IgD-negative memory B cell (primary cell): ENCODE results near the gene GRIP2. TPM values are rescaled to one million over a fixed set of nuclear protein-coding genes. Genes with fewer than 3 reads are reported as not detected.

Experiments used
- H3K27ac Mint-ChIP-seq, 3 donors: one replicate each; pipeline ENCODE4 v1.8.0; 2020 to 2022; ENCODE audit warnings: mild to moderate bottlenecking in 3 of 3, mixed read lengths in 3 of 3, moderate library complexity in 1 of 3
- H3K27me3 Mint-ChIP-seq: one replicate; pipeline ENCODE4 v1.8.0; 2021; ENCODE audit warnings: mixed read lengths
- H3K36me3 Mint-ChIP-seq: one replicate; pipeline ENCODE4 v1.8.0; 2020; ENCODE audit warnings: mild to moderate bottlenecking, mixed read lengths
- H3K4me1 Mint-ChIP-seq, 3 donors: one replicate each; pipeline ENCODE4 v1.8.0; 2020 to 2022; ENCODE audit warnings: mixed read lengths in 3 of 3, mild to moderate bottlenecking in 1 of 3
- H3K4me3 Mint-ChIP-seq, 4 donors: one replicate each; pipeline ENCODE4 v1.8.0; 2020 to 2022; ENCODE audit warnings: mild to moderate bottlenecking in 4 of 4, mixed read lengths in 4 of 4, moderate library complexity in 3 of 4
- H3K9me3 Mint-ChIP-seq, 3 donors: one replicate each; pipeline ENCODE4 v1.8.0; 2020 to 2021; ENCODE audit warnings: mixed read lengths in 3 of 3, mild to moderate bottlenecking in 1 of 3
- polyA plus RNA-seq: library from polyadenylated mRNA; unstranded; fragments of 300-500 nt; fragmentation: Illumina TruSeq; gene quantifications from one replicate; pipeline ENCODE4 v1.2.3, GENCODE V29; 2021

Gene GRIP2
- polyA plus RNA-seq, 1 donor from 2014 or later, result not detected

DNA sequence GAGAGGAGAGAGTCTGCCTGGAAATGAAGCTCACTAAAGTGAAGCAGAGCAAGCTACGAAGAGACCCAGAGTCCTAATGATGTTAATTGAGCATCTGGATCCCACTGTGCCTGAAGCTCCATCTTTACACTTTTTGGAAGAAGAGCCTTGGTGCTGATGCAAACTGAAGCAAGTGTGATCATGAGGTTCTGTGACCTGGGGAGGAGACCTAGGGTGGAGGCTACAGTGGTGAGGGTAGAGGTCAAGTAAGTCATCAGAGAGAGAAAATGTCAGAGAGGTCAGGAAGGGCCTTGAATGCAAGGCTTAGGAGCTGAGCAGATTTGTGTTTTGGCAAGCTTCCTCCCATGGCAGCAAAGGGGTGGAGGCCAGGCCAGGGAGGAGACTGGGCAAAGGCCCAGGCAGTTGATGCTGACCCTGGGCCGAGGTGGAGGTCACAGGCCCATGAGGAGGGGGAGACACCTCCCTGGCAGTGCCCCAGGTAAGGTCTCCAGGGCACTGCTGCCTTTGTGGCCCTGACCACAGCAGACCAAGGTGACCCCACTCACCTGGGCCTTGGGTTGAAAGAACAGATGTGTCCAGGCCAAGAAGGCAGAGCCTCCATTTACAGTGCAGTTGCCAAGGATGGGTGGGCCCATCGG is 1.6 kb downstream of the GRIP2 start:
- peaks cover 0 to 2% (median 0%) of the 10 kb centered on the region in 3 donors for H3K4me1 Mint-ChIP-seq
- H3K9me3 Mint-ChIP-seq, result peaks cover 0 to 3% (median 0%) of the 10 kb centered on the region in 3 donors
- no peak overlapping the region for H3K4me3 Mint-ChIP-seq
- H3K27ac Mint-ChIP-seq, result no peak overlapping the region
- no peaks in the 10 kb centered on the region for H3K36me3 Mint-ChIP-seq
- H3K27me3 Mint-ChIP-seq, result peaks cover 4% of the 10 kb centered on the region

GRCh38 chr3:14537590-14538450 is 2.3 kb downstream of the GRIP2 start:
- Mint-ChIP-seq H3K9me3 (peaks cover 0 to 2% (median 0%) of the 10 kb centered on the region in 3 donors), H3K27ac (no peak overlapping the region), H3K4me1 (peaks cover 0 to 2% (median 0%) of the 10 kb centered on the region in 3 donors), H3K27me3 (peaks cover 9% of the 10 kb centered on the region), H3K4me3 (no peak overlapping the region), H3K36me3 (no peaks in the 10 kb centered on the region)

- H3K27ac Mint-ChIP-seq, result no peak overlapping the region
- H3K36me3 Mint-ChIP-seq, result no peaks in the 10 kb centered on the region
- H3K4me3 Mint-ChIP-seq, result no peak overlapping the region
- peaks cover 0 to 2% (median 0%) of the 10 kb centered on the region in 3 donors for H3K4me1 Mint-ChIP-seq
- peaks cover 9% of the 10 kb centered on the region for H3K27me3 Mint-ChIP-seq
- H3K9me3 Mint-ChIP-seq, result peaks cover 0 to 2% (median 0%) of the 10 kb centered on the region in 3 donors
Measured at GRCh38 chr3:14536837-14537589, 3.1 kb downstream of the GRIP2 start.

DNA sequence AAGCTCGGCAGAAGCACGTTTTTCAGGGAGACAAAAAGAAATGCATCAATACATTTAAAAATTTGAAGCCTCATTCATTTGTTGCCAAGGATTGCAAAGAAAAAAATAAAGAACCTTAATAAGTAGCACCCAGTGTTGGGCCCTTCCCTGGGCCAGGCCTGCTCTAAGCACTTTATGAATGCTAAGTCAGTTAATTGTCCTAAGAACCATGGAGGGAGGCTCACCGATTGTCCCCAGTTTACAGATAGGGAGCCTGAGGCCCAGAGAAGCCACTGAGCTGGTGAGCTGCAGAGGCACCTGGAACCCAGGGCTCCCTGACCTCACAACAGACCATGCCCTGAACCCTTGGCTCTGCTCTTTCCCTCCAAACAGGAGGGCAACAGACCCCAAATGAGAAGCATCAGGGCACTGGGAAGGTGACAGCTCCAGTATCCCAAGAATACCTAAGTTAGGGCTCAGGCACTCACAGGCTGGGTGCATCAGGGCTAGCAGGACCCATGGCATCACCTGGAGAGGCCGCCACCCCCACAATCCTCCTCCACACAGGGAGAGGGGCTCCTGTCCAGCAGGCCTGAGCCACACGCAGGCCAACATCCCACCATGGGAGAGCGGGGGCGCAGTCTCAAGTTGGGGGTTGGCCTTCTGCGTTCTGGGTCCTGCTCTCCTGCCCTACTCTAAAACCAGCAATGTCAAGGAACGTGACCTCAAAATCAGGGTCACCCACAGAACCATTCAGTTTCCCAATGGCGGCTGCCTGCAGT is 3.9 kb downstream of the GRIP2 start:
- peaks cover 13% of the 10 kb centered on the region for H3K27me3 Mint-ChIP-seq
- H3K4me3 Mint-ChIP-seq, result no peak overlapping the region
- H3K36me3 Mint-ChIP-seq, result no peaks in the 10 kb centered on the region
- H3K9me3 Mint-ChIP-seq, result peaks cover 0 to 2% (median 0%) of the 10 kb centered on the region in 3 donors
- peaks cover 0 to 2% (median 0%) of the 10 kb centered on the region in 3 donors for H3K4me1 Mint-ChIP-seq
- H3K27ac Mint-ChIP-seq, result no peak overlapping the region

DNA sequence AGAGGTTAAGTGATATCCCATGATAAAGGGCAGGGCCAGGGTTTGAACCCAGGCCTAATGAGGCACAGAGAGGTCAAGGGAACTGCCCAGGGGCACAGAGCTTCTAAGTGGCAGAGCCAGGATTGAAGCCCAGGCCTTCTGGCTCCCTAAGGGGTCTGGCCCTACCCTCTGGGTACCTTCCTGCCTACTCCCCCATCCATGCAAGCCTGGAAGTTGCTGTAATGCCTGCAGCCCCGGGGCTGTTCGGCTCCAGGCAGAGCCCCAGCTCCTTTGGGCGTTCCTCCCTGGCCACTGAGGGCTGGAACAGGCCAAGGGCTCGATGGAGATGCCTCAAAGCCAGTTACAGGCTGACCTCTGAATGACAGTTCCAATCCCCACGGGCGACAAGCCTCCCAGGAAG is 4.5 kb downstream of the GRIP2 start:
- peaks cover 0 to 2% (median 0%) of the 10 kb centered on the region in 3 donors for H3K9me3 Mint-ChIP-seq
- no peak overlapping the region for H3K4me3 Mint-ChIP-seq
- H3K36me3 Mint-ChIP-seq, result no peaks in the 10 kb centered on the region
- H3K4me1 Mint-ChIP-seq, result peaks cover 0 to 2% (median 0%) of the 10 kb centered on the region in 3 donors
- peaks cover 13% of the 10 kb centered on the region for H3K27me3 Mint-ChIP-seq
- no peak overlapping the region for H3K27ac Mint-ChIP-seq

DNA sequence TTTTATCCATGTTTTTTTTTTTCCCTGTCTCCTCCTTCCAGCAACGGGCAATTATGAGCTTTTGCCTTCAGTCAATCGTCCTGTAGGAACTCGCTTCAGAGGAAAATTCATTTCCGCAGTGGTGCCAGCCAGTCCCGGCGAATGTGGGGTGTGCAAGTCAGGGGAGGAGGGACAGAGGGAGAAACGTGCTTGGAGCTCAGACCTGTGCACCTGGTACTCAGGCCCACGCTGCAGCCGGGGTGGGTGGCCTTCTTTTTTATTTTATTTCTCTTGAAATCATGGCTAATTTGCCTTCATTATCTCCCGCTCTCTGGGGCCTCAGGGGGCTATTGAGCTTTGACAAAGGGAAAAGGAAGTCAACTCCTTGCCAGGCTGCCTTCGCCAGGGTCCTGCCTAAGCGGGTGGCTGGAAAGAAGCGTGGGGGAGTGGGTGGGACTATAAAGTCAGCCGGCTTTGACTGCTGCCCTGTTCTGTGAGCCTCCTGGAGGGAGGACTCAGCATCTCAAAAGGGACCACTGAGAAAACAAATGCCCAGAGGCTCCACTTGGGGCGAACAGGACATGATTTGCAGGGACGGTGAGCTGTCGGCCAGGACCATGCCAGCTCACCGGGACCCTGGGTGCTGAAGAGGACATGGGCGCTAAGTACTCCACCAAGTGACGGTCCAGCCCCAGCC is 5.5 kb downstream of the GRIP2 start:
- Mint-ChIP-seq H3K27ac (no peak overlapping the region), H3K36me3 (no peaks in the 10 kb centered on the region), H3K4me3 (no peak overlapping the region), H3K4me1 (no peaks in the 10 kb centered on the region), H3K9me3 (peaks cover 0 to 4% (median 2%) of the 10 kb centered on the region in 3 donors), H3K27me3 (peaks cover 12% of the 10 kb centered on the region)

DNA sequence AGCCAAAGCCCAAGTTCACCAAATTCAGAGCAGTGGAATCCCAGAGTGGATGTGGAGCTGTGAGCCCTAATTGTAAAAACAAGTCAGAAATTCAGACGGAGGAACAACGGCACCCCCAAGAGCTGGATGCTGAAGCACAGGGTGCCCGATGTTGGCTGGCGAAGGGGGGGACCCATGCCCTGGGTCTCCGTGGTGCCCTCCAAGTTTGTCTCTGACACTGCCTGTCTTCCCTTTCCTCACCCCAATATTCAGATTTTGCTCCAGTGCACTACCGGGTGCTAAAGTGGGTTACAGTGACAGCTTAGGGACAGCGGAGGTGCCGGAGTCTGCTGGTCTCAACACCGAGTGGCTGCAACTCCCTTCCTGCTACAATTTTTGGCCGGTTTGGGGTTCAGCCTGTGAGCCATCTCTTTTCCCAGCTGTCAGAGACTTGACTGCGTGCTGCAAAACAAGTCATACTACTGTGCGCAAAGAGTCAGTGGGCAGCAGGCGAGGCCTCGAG is 6.6 kb downstream of the GRIP2 start:
- Mint-ChIP-seq H3K4me3 (no peak overlapping the region), H3K27ac (no peak overlapping the region), H3K27me3 (peaks cover 12% of the 10 kb centered on the region)

GRCh38 chr3:14532691-14533456 is 7.3 kb downstream of the GRIP2 start:
- peaks cover 12% of the 10 kb centered on the region for H3K27me3 Mint-ChIP-seq
- H3K4me1 Mint-ChIP-seq, result peaks cover 0 to 1% (median 0%) of the 10 kb centered on the region in 3 donors
- no peak overlapping the region for H3K27ac Mint-ChIP-seq
- peaks cover 0 to 4% (median 2%) of the 10 kb centered on the region in 3 donors for H3K9me3 Mint-ChIP-seq
- H3K36me3 Mint-ChIP-seq, result no peaks in the 10 kb centered on the region
- H3K4me3 Mint-ChIP-seq, result no peak overlapping the region

More for the DNA sequence above, 6.6 kb downstream of the GRIP2 start:
- H3K9me3 Mint-ChIP-seq, result peaks cover 0 to 5% (median 2%) of the 10 kb centered on the region in 3 donors
- H3K4me1 Mint-ChIP-seq, result no peaks in the 10 kb centered on the region
- H3K36me3 Mint-ChIP-seq, result no peaks in the 10 kb centered on the region

DNA sequence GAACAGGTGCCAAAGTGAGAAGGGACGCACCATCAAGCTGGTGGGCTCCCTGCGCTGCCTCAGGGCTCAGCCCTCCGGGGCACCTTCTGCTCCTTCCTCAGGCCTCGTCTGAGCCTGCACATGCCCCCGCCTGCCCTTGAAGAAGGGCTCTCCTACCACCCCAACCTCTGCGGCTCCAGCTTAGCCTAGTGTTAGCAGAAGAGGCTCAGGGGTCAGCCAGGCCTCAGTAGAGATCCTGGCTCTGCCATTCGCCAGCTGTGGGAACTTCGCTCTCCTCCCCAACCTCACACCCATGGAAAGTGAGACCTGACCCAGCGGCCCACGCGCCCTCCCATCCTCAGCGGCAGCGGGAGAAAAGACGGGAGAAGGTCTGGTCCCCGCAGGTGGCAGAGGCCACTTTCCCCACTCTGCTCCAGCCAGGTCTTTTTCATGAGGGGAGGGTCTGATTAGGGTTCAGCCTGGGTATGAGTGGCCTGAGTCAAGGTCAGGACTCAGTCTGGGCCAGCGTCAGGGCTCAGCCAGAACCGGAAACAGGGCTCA is 8.2 kb downstream of the GRIP2 start:
- H3K27me3 Mint-ChIP-seq, result peaks cover 12% of the 10 kb centered on the region
- H3K4me3 Mint-ChIP-seq, result no peak overlapping the region
- no peaks in the 10 kb centered on the region for H3K36me3 Mint-ChIP-seq
- no peak overlapping the region for H3K27ac Mint-ChIP-seq
- H3K9me3 Mint-ChIP-seq, result peaks cover 0 to 4% (median 2%) of the 10 kb centered on the region in 3 donors
- peaks cover 0 to 1% (median 0%) of the 10 kb centered on the region in 3 donors for H3K4me1 Mint-ChIP-seq

DNA sequence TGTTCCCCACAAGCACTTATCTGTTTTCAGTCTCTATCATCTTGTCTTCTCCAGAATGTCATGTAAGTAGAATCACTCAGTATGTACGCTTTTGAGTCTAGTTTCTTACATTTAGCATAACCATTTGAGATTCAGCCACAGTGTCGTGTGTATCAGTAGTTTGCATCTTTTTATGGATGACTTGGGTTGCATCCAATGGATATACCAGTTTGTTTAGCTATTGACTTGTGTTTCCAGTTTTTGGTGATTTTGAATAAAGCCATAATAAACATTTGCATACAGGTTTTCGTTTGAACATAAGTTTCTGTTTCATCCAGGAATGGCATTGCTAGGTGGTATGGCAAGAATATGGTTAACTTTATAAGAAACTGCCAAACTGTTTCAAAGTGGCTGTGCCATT is 12.1 kb downstream of the GRIP2 start:
- Mint-ChIP-seq H3K27ac (no peak overlapping the region), H3K36me3 (peaks cover 4% of the 10 kb centered on the region), H3K27me3 (peaks cover 9% of the 10 kb centered on the region), H3K4me1 (peaks cover 0 to 4% (median 1%) of the 10 kb centered on the region in 3 donors), H3K4me3 (no peak overlapping the region), H3K9me3 (peaks cover 0 to 4% (median 2%) of the 10 kb centered on the region in 3 donors)

DNA sequence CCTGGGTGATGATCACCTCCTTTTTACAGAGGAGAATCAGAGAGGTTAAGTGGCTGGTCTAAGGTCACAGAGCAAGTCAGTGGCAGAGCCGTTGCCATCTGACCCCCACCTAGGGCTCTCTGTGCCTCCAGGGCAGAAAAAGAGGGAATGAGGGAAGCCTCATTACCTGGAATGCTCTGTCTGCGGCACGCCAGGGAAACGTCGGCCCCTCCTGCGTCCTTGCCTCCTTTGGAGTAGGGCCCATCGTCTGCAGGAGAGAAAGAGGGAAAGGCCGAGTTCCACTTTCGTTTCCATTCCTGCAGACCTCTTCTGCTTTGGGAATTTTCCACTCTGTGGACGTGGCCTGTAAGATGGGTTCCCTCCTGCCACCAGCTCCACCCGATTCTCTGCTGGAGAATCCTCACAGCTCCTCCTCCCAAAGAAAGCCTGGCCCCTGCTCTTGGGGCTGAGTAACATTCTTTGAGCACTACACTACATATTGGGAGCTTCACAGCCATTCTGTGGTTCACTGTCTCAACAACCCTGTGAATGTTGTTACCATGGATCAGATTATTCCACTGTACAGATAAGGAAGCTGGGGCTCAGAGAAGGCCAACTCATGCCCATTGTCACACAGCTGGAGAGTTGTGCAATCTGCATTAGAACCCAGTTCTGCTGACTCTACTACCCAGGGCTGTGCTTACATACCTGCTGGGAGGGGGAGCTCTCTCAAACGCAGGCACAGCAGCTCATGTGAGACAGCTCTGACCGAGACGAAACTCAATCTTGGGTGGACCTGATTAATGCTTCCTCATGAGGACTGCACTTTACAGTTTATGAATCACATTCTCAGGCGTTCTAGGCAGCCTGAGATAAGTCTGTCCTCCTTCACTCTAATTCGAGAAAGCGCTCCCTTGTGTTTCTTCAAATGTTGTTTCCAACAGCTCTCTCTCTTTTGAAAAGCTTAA is 14.2 kb downstream of the GRIP2 start:
- H3K27ac Mint-ChIP-seq, result no peak overlapping the region
- peaks cover 4% of the 10 kb centered on the region for H3K36me3 Mint-ChIP-seq
- H3K27me3 Mint-ChIP-seq, result no peaks in the 10 kb centered on the region

More for the DNA sequence above, 14.2 kb downstream of the GRIP2 start:
- Mint-ChIP-seq H3K9me3 (peaks cover 0 to 4% (median 2%) of the 10 kb centered on the region in 3 donors), H3K4me3 (no peak overlapping the region), H3K4me1 (peaks cover 0 to 4% (median 1%) of the 10 kb centered on the region in 3 donors)
